IMR-90 (cell line): ENCODE measurements around the gene COMP. TPM values are rescaled to one million over a fixed set of nuclear protein-coding genes. Genes with fewer than 3 reads are reported as not detected.
"Not testable (repeated sequence)": the region's sequence is repeated elsewhere in the genome, so short reads cannot be mapped to it uniquely, and the experiment has no call there.

Experiments used
- ATAC-seq: fragments of 200-7000 bp; cut with Tn5 transposase; 2 replicates; pipeline ENCODE4 v1.9.1; 2020; ENCODE audit warnings: low read depth, mild to moderate bottlenecking, moderate library complexity
- BruUV-seq: library from RNA; stranded (reverse); fragments of 400-500 nt; replicated peaks from 2 replicates; lab custom pipeline; 2021; lab: Mats Ljungman, UMichigan
- CTCF ChIA-PET: fragments of 300-600 bp; formaldehyde crosslinking; extraction: SDS; loops from one replicate; lab custom pipeline; 2021; ENCODE audit warnings: antibody characterized with exemption; lab: Yijun Ruan, JAX
- POLR2A ChIA-PET: fragments of 300-600 bp; sonication (Branson Sonifier 250); formaldehyde crosslinking; loops from one replicate; lab custom pipeline; 2022; ENCODE audit warnings: antibody characterized with exemption; ENCODE audit not compliant: unreplicated experiment; lab: Charles Lee
- DNase-seq: peaks from one replicate; pipeline ENCODE4 v3.0.0; 2013
- H2AFZ ChIP-seq: replicated peaks from 2 replicates; pipeline ENCODE3; 2013; ENCODE audit warnings: low read length, mild to moderate bottlenecking; ENCODE audit not compliant: poor library complexity
- H2AK5ac ChIP-seq: 2 replicates; pipeline ENCODE4 v1.6.1; 2013; ENCODE audit warnings: low read depth, low read length, inconsistent platforms
- H2AK9ac ChIP-seq: replicated peaks from 2 replicates; pipeline ENCODE3; 2013; ENCODE audit warnings: mild to moderate bottlenecking, low read depth, low read length, moderate library complexity; ENCODE audit not compliant: poor library complexity
- H2BK120ac ChIP-seq: 2 replicates; pipeline ENCODE4 v1.6.1; 2013; ENCODE audit warnings: low read depth, low read length, inconsistent platforms
- H2BK15ac ChIP-seq: 3 replicates; pipeline ENCODE4 v1.6.1; 2013; ENCODE audit warnings: low read depth, low read length, inconsistent platforms
- H2BK20ac ChIP-seq: 2 replicates; pipeline ENCODE4 v1.6.1; 2013; ENCODE audit warnings: low read depth, mild to moderate bottlenecking, inconsistent platforms, low read length, moderate library complexity
- H2BK5ac ChIP-seq: 2 replicates; pipeline ENCODE4 v1.6.1; 2013; ENCODE audit warnings: mild to moderate bottlenecking, low read depth, low read length, inconsistent platforms; ENCODE audit not compliant: poor library complexity, severe bottlenecking
- H3K14ac ChIP-seq: replicated peaks from 2 replicates; pipeline ENCODE4 v1.6.1; 2013; ENCODE audit warnings: low read depth, low read length, inconsistent platforms
- H3K18ac ChIP-seq: 2 replicates; pipeline ENCODE4 v1.6.1; 2013; ENCODE audit warnings: low read depth, low read length, control low read depth
- H3K23ac ChIP-seq: 2 replicates; pipeline ENCODE4 v1.6.1; 2013; ENCODE audit warnings: low read depth, low read length, inconsistent platforms
- H3K27ac ChIP-seq: 2 replicates; pipeline ENCODE4 v1.5.1; 2013; ENCODE audit warnings: mild to moderate bottlenecking, control low read depth, low read length; ENCODE audit not compliant: insufficient read depth
- H3K27me3 ChIP-seq: 2 replicates; pipeline ENCODE4 v1.6.1; 2013; ENCODE audit warnings: low read length; ENCODE audit not compliant: control insufficient read depth, insufficient read depth
- H3K36me3 ChIP-seq: 2 replicates; pipeline ENCODE4 v1.6.1; 2013; ENCODE audit warnings: low read length, mixed read lengths; ENCODE audit not compliant: control insufficient read depth, insufficient read depth
- H3K4ac ChIP-seq: 2 replicates; pipeline ENCODE4 v1.6.1; 2013; ENCODE audit warnings: low read depth, low read length, inconsistent platforms
- H3K4me1 ChIP-seq: 2 replicates; pipeline ENCODE4 v1.6.1; 2013; ENCODE audit warnings: low read length, mixed read lengths; ENCODE audit not compliant: control insufficient read depth, insufficient read depth
- H3K4me2 ChIP-seq: 2 replicates; pipeline ENCODE4 v1.6.1; 2013; ENCODE audit warnings: low read depth, mild to moderate bottlenecking, control low read depth, low read length, moderate library complexity
- H3K4me3 ChIP-seq: 2 replicates; pipeline ENCODE4 v1.5.1; 2013; ENCODE audit warnings: low read depth, mild to moderate bottlenecking, control low read depth, low read length, moderate library complexity; ENCODE audit not compliant: insufficient read depth
- H3K56ac ChIP-seq: 2 replicates; pipeline ENCODE4 v1.6.1; 2013; ENCODE audit warnings: low read length, inconsistent platforms; ENCODE audit not compliant: insufficient read depth; ENCODE audit errors: extremely low read depth
- H3K79me1 ChIP-seq, 2 experiments: 2 replicates each; pipeline ENCODE4 v1.6.1; 2013; ENCODE audit warnings: low read length in 2 of 2, inconsistent platforms in 1 of 2, low read depth in 1 of 2
- H3K9ac ChIP-seq: 2 replicates; pipeline ENCODE4 v1.6.1; 2013; ENCODE audit warnings: low read depth, low read length, control low read depth
- H3K9me1 ChIP-seq: 2 replicates; pipeline ENCODE4 v1.6.1; 2013; ENCODE audit warnings: low read length, inconsistent platforms; ENCODE audit not compliant: insufficient read depth
- H3K9me3 ChIP-seq: 2 replicates; pipeline ENCODE4 v1.6.1; 2013; ENCODE audit warnings: low read length; ENCODE audit not compliant: control insufficient read depth, insufficient read depth
- H4K20me1 ChIP-seq: 2 replicates; pipeline ENCODE4 v1.6.1; 2013; ENCODE audit warnings: low read length, inconsistent platforms; ENCODE audit not compliant: insufficient read depth
- H4K5ac ChIP-seq: 2 replicates; pipeline ENCODE4 v1.6.1; 2013; ENCODE audit warnings: mild to moderate bottlenecking, low read depth, low read length, control low read depth
- H4K8ac ChIP-seq, 2 experiments: 2 replicates each; pipeline ENCODE4 v1.6.1; 2013; ENCODE audit warnings: low read depth in 2 of 2, low read length in 2 of 2, control low read depth in 1 of 2, inconsistent platforms in 1 of 2
- H4K91ac ChIP-seq: 2 replicates; pipeline ENCODE4 v1.6.1; 2013; ENCODE audit warnings: low read depth, low read length, inconsistent platforms; ENCODE audit not compliant: insufficient read depth
- BHLHE40 ChIP-seq: fragments of 150-350 bp; IDR thresholded peaks from 2 replicates; pipeline ENCODE4 v1.6.1; 2016; ENCODE audit warnings: mild to moderate bottlenecking, low read depth, low read length
- RAD21 ChIP-seq: IDR thresholded peaks from 2 replicates; pipeline ENCODE4 v1.6.1; 2012; ENCODE audit warnings: low read length, improper control_type of control experiment
- RCOR1 ChIP-seq: IDR thresholded peaks from 2 replicates; pipeline ENCODE4 v1.6.1; 2012; ENCODE audit warnings: mild to moderate bottlenecking, low read length, improper control_type of control experiment; ENCODE audit not compliant: insufficient replicate concordance
- WGBS, 2 experiments: methylation state at CpG; one replicate each; pipeline versions ENCODE4 v1.1.5 to v1.1.7; 2013; ENCODE audit warnings: missing lambda C conversion rate in 2 of 2; ENCODE audit not compliant: insufficient read length in 1 of 2; ENCODE audit errors: extremely low coverage in 2 of 2; 5-methylcytosine and 5-hydroxymethylcytosine counted together
- dilution Hi-C: fragments of 300-500 bp; cut with HindIII; formaldehyde crosslinking; loops from one replicate; pipeline ENCODE4 v1.14.3; 2018; ENCODE audit warnings: low sequenced_read_pairs; ENCODE audit not compliant: unreplicated experiment
- in situ Hi-C: fragments of 300-500 bp; cut with MboI; formaldehyde crosslinking; loops from 3 replicates; pipeline ENCODE4 v1.14.3; 2019; ENCODE audit warnings: low sequenced_read_pairs, inconsistent platforms, mixed read lengths
- intact Hi-C: fragments of 100-400 bp; cut with micrococcal nuclease; formaldehyde crosslinking; loops from 2 replicates; pipeline ENCODE4 v1.10.0; 2022
- polyA plus RNA-seq, 3 experiments: library from polyadenylated mRNA; depleted of rRNA; stranded (reverse); fragments of >200 nt; gene quantifications; 2 replicates each; pipeline ENCODE4 v1.2.3, GENCODE V29; 2012; ENCODE audit warnings: low replicate concordance in 1 of 3
- total RNA-seq: library from RNA; depleted of rRNA; stranded (reverse); fragments of >200 nt; gene quantifications from 2 replicates; pipeline ENCODE4 v1.2.3, GENCODE V29; 2012
- TF ChIP-seq, protein P1 (sequence below): conservative IDR thresholded peaks from 2 replicates; pipeline ENCODE4 v1.5.1; 2012; ENCODE audit warnings: mild to moderate bottlenecking, low read depth, low read length, improper control_type of control experiment

Gene COMP
- total and polyA plus RNA-seq, 2 of the 4 experiments (the other 2 are of a cell fraction): under 0.01 to 0.43 TPM

GRCh38 chr19:18814063-18814462 is 23.0 kb upstream of the COMP start:
- no TSS peak for BruUV-seq
- Histone ChIP-seq H3K79me1 (no peaks in the 10 kb centered on the region), H3K18ac (no peak overlapping the region), H3K23ac (no peak overlapping the region), H3K4me3 (no peak overlapping the region), H2BK5ac (no peak overlapping the region), H3K4me2 (no peak overlapping the region), H3K4me1 (peaks cover 1% of the 10 kb centered on the region; the same call in 1 of the 2 replicates), H3K27me3 (peaks cover 11% of the 10 kb centered on the region), H3K4ac (no peak overlapping the region), H3K56ac (no peak overlapping the region), H4K20me1 (no peaks in the 10 kb centered on the region), H3K9me1 (no peaks in the 10 kb centered on the region), H2AK9ac (no peak overlapping the region), H2BK20ac (no peak overlapping the region), H2AK5ac (no peak overlapping the region), H3K14ac (no peak overlapping the region), H2AFZ (no peak overlapping the region), H4K5ac (no peak overlapping the region), H2BK15ac (no peak overlapping the region), H4K8ac (no peak overlapping the region), H2BK120ac (no peak overlapping the region), H4K91ac (no peak overlapping the region), H3K9ac (no peak overlapping the region), H3K36me3 (no peaks in the 10 kb centered on the region), H3K27ac (no peak overlapping the region), H3K9me3 (no peaks in the 10 kb centered on the region)
- CTCF ChIA-PET: no interaction called here
- dilution Hi-C loops (no loop called here), intact Hi-C loops (no loop called here), in situ Hi-C loops (no loop called here)
- WGBS, 2 experiments: no CpG with 5 or more reads among the region's 9 CpGs
- DNase-seq: no peak
- peak; percentile 84 for ATAC-seq
- TF ChIP-seq RAD21: peak; percentile 39; the same call in 1 of the 2 replicates
- no peak for TF ChIP-seq BHLHE40
- TF ChIP-seq, protein P1, sequence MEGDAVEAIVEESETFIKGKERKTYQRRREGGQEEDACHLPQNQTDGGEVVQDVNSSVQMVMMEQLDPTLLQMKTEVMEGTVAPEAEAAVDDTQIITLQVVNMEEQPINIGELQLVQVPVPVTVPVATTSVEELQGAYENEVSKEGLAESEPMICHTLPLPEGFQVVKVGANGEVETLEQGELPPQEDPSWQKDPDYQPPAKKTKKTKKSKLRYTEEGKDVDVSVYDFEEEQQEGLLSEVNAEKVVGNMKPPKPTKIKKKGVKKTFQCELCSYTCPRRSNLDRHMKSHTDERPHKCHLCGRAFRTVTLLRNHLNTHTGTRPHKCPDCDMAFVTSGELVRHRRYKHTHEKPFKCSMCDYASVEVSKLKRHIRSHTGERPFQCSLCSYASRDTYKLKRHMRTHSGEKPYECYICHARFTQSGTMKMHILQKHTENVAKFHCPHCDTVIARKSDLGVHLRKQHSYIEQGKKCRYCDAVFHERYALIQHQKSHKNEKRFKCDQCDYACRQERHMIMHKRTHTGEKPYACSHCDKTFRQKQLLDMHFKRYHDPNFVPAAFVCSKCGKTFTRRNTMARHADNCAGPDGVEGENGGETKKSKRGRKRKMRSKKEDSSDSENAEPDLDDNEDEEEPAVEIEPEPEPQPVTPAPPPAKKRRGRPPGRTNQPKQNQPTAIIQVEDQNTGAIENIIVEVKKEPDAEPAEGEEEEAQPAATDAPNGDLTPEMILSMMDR: peak; percentile 30; the same call in 1 of the 2 replicates
- TF ChIP-seq RCOR1: no peak
- POLR2A ChIA-PET: no interaction called here

DNA sequence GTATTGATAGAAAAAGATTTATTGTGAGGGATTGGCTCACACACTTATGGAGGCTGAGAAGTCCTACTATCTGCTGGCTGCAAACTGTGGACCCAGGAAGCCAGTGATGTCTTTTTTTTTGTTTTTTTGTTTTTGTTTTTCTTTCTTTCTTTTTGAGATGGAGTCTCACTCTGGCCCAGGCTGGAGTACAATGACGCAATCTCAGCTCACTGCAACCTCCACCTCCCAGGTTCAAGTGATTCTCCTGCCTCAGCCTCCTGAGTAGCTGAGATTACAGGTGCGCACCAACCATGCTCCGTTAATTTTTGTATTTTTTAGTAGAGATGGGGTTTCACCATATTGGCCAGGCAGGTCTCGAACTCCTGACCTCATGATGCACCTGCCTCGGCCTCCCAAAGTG is 20.5 kb upstream of the COMP start:
- H3K56ac ChIP-seq, H2BK20ac ChIP-seq, H3K27ac ChIP-seq, H3K4me2 ChIP-seq, H3K9me1 ChIP-seq, H3K4ac ChIP-seq, H3K4me3 ChIP-seq, H3K9ac ChIP-seq, H4K8ac ChIP-seq, H2BK15ac ChIP-seq, H2BK120ac ChIP-seq, H2AK5ac ChIP-seq, H2AK9ac ChIP-seq, BruUV-seq, CTCF ChIA-PET, intact Hi-C loops, ATAC-seq, H4K91ac ChIP-seq, H3K36me3 ChIP-seq, H3K9me3 ChIP-seq, H2AFZ ChIP-seq, H3K79me1 ChIP-seq, H3K4me1 ChIP-seq, H4K20me1 ChIP-seq, DNase-seq, H3K14ac ChIP-seq, POLR2A ChIA-PET, in situ Hi-C loops, H2BK5ac ChIP-seq, H4K5ac ChIP-seq, dilution Hi-C loops, H3K23ac ChIP-seq, H3K18ac ChIP-seq: not testable (repeated sequence)
- 92% methylated on average over 2 of the region's 5 CpGs; no CpG with 5 or more reads in 1 of the 2 experiments for WGBS, 2 experiments
- peaks cover 11% of the 10 kb centered on the region for H3K27me3 ChIP-seq
